Esophagus (tissue), 2 donors: Measurements from ENCODE around the gene AMACR. TPM values are rescaled to one million over a fixed set of nuclear protein-coding genes. Genes with fewer than 3 reads are reported as not detected.

ENCODE experiments used
- H3K27ac ChIP-seq, 2 donors: one replicate each; pipeline ENCODE4 v1.5.1; 2013; ENCODE audit warnings: low read depth in 2 of 2, mild to moderate bottlenecking in 2 of 2, inconsistent platforms in 1 of 2, low read length in 1 of 2, moderate library complexity in 1 of 2
- H3K27me3 ChIP-seq, 2 donors: one replicate each; pipeline ENCODE4 v1.6.1; 2013; ENCODE audit warnings: low read length in 2 of 2, control low read depth in 1 of 2, mild to moderate bottlenecking in 1 of 2; ENCODE audit not compliant: insufficient read depth in 2 of 2, control insufficient read depth in 1 of 2
- H3K36me3 ChIP-seq, 2 donors: one replicate each; pipeline ENCODE4 v1.6.1; 2013; ENCODE audit warnings: low read length in 1 of 2; ENCODE audit not compliant: control insufficient read depth in 2 of 2, insufficient read depth in 2 of 2
- H3K4me1 ChIP-seq, 2 donors: one replicate each; pipeline ENCODE4 v1.6.1; 2013; ENCODE audit warnings: low read length in 1 of 2; ENCODE audit not compliant: control insufficient read depth in 2 of 2, insufficient read depth in 2 of 2
- H3K4me3 ChIP-seq, 2 donors: one replicate each; pipeline ENCODE4 v1.5.1; 2013; ENCODE audit warnings: low read length in 2 of 2, mild to moderate bottlenecking in 2 of 2, low read depth in 1 of 2, moderate library complexity in 1 of 2
- H3K9me3 ChIP-seq, 2 donors: one replicate each; pipeline ENCODE4 v1.6.1; 2013; ENCODE audit warnings: mild to moderate bottlenecking in 2 of 2, low read depth in 1 of 2, low read length in 1 of 2, moderate library complexity in 1 of 2; ENCODE audit not compliant: control insufficient read depth in 2 of 2, insufficient read depth in 1 of 2
- WGBS, 2 donors: extraction: QIAGEN DNeasy Blood & Tissue Kit; methylation state at CpG; one replicate each; pipeline ENCODE4 v1.1.7; 2013; 5-methylcytosine and 5-hydroxymethylcytosine counted together
- polyA plus RNA-seq, 2 donors: library from polyadenylated mRNA; stranded (reverse); fragments of 200-250 nt; gene quantifications; one replicate each; pipeline ENCODE4 v1.2.3, GENCODE V29; 2013
- donor health status: healthy with polysubstance abuse.
- donor health status: Bipolar disorder and iron deficiency.

The AMACR gene
- polyA plus RNA-seq, 2 donors = 14.4 to 19.9 TPM

GRCh38 chr5:33984178-33984577, 23.7 kb downstream of the AMACR start:
- H3K27me3 ChIP-seq = no peaks in the 10 kb centered on the region
- peaks cover 5 to 10% of the 10 kb centered on the region in 2 donors for H3K36me3 ChIP-seq
- H3K9me3 ChIP-seq = no peaks in the 10 kb centered on the region
- H3K4me3 ChIP-seq = no peak overlapping the region
- 96 to 97% methylated on average over 15 of the region's 15 CpGs for WGBS, 2 donors
- H3K27ac ChIP-seq = no peak overlapping the region
- peaks cover 0 to 4% of the 10 kb centered on the region in 2 donors for H3K4me1 ChIP-seq

DNA sequence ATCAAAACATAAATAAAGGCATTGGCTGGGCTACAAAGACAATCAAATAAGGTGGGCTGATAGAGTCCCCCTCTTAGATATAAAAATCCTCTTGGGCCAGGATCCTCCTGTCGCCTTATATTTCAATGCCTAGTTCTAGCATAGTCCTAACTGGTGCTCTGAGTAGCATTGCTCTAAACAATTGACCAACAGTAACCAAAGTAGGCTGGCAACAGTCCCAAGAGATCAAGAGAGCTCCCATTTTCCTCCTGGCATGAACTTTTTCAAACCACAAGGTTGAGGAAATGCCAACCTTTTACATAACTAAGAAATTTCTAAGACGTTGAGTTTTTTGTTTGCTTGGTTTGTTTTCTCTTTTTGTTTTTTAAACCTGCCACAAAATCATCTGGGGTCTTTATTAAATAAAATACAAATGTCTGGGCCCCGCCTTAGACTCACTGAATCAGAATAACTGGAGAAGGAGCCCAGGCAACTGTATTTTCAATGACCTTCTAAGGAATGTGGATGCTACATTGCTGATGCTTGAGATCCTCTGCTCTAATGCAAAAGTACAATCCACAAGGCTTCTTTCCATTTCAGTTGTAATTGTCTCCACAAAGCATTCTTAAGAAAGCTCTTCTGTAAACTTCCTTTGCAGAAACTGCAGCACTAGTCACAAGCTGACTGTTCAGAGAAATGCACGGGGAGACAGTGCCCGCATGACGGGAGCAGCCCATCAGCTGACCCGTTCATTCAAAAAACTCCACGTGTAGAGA, 26.3 kb downstream of the AMACR start:
- Histone ChIP-seq H3K9me3 (no peaks in the 10 kb centered on the region), H3K27me3 (no peaks in the 10 kb centered on the region), H3K36me3 (peaks cover 0 to under 1% of the 10 kb centered on the region in 2 donors), H3K27ac (no peak overlapping the region), H3K4me1 (peaks cover 0 to 4% of the 10 kb centered on the region in 2 donors), H3K4me3 (no peak overlapping the region)
- 54 to 72% methylated on average over 8 of the region's 8 CpGs for WGBS, 2 donors

DNA sequence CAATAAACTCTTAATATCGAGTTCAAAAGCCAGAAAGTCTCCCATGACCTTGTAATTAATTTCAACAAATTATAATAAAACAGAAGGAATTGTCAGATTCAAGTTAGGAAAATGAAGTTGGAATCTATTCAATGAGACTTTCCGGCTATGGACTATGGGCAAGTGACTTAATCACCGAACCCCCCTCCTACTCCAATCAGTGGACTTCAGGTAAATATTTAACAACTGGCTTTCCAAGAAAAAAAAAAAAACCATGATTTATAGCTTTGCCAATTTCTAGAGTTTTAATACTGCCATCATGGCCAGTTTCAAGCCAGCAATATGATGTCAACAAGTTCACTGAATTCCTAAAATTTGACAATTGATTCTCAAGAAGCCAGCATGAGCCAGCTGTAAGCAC, 27.8 kb downstream of the AMACR start:
- Histone ChIP-seq H3K4me3 (no peak overlapping the region), H3K27me3 (no peaks in the 10 kb centered on the region), H3K4me1 (peaks cover 0 to 4% of the 10 kb centered on the region in 2 donors), H3K36me3 (no peaks in the 10 kb centered on the region), H3K27ac (no peak overlapping the region), H3K9me3 (no peaks in the 10 kb centered on the region)
- 85 to 92% methylated on average over 3 of the region's 3 CpGs for WGBS, 2 donors

- 92 to 95% methylated on average over 1 of the region's 1 CpG for WGBS, 2 donors
- H3K27ac ChIP-seq = no peak overlapping the region
- H3K27me3 ChIP-seq = no peaks in the 10 kb centered on the region
- H3K36me3 ChIP-seq = no peaks in the 10 kb centered on the region
- peaks cover 0 to 4% of the 10 kb centered on the region in 2 donors for H3K4me1 ChIP-seq
- H3K4me3 ChIP-seq = no peak overlapping the region
- no peaks in the 10 kb centered on the region for H3K9me3 ChIP-seq
These were observed 29.5 kb downstream of the AMACR start for GRCh38 chr5:33978306-33978705.

- Histone ChIP-seq H3K4me3 (no peak overlapping the region), H3K36me3 (no peaks in the 10 kb centered on the region), H3K27ac (no peak overlapping the region), H3K27me3 (no peaks in the 10 kb centered on the region), H3K4me1 (peaks cover 0 to 4% of the 10 kb centered on the region in 2 donors), H3K9me3 (no peaks in the 10 kb centered on the region)
- WGBS, 2 donors = 54 to 72% methylated on average over 1 of the region's 1 CpG
These were observed 31.5 kb downstream of the AMACR start for GRCh38 chr5:33976307-33976706.

- Histone ChIP-seq H3K27me3 (no peaks in the 10 kb centered on the region), H3K4me1 (peaks cover 0 to 1% of the 10 kb centered on the region in 2 donors), H3K4me3 (no peak overlapping the region), H3K36me3 (no peaks in the 10 kb centered on the region), H3K27ac (no peak overlapping the region), H3K9me3 (no peaks in the 10 kb centered on the region)
- WGBS, 2 donors = 27 to 33% methylated on average over 5 of the region's 5 CpGs
These were observed 32.0 kb downstream of the AMACR start for GRCh38 chr5:33975852-33976251.

GRCh38 chr5:33973271-33973670, 34.6 kb downstream of the AMACR start:
- Histone ChIP-seq H3K4me3 (no peak overlapping the region), H3K27ac (no peak overlapping the region), H3K36me3 (no peaks in the 10 kb centered on the region), H3K9me3 (no peaks in the 10 kb centered on the region), H3K27me3 (no peaks in the 10 kb centered on the region), H3K4me1 (no peaks in the 10 kb centered on the region)
- WGBS, 2 donors = 57 to 62% methylated on average over 2 of the region's 2 CpGs

DNA sequence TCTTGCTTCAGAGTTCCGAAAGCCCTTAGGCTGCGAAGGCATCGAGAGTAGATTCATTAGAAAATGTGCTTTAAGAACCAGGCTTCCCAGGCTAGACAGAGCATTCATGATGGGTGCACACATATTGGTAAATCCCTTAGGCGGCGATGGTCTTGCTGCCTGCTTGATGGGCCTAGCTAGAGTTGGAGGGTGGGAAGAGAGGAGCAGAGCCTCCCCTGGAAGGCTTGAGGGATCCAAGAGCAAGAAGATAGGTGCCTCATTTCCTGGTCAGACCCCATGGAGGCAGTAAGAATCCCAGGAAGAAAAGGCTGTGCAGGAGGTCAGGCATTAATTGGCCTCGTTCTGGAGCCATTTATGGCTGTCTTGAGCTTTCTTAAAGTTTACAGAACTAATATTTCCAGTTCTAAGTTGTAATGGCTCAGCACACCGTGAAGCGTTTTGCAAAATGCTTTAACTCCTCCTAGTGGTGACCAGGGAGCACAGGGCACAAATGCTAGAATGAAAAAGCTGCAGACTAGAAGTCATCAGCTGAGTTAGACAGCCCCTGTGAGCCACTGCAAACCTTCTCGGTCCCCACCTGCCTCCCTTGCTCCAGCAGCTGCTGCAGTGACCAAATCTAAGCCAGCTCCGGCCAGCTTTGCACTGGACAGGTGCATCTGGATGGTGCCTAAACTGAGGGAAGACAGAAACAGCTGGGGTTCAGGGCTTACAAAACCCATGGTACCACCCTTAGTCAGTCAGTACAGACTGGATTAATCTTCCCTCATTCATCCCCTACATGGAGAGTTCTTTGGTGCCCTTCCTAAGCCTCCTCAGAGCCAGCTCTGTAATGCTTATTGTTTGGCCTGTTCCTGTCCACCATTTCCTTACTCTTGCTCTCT, 38.0 kb downstream of the AMACR start:
- Histone ChIP-seq H3K4me3 (no peak overlapping the region), H3K36me3 (no peaks in the 10 kb centered on the region), H3K4me1 (no peaks in the 10 kb centered on the region), H3K27ac (no peak overlapping the region), H3K9me3 (no peaks in the 10 kb centered on the region), H3K27me3 (no peaks in the 10 kb centered on the region)
- 48 to 50% methylated on average over 10 of the region's 10 CpGs for WGBS, 2 donors

DNA sequence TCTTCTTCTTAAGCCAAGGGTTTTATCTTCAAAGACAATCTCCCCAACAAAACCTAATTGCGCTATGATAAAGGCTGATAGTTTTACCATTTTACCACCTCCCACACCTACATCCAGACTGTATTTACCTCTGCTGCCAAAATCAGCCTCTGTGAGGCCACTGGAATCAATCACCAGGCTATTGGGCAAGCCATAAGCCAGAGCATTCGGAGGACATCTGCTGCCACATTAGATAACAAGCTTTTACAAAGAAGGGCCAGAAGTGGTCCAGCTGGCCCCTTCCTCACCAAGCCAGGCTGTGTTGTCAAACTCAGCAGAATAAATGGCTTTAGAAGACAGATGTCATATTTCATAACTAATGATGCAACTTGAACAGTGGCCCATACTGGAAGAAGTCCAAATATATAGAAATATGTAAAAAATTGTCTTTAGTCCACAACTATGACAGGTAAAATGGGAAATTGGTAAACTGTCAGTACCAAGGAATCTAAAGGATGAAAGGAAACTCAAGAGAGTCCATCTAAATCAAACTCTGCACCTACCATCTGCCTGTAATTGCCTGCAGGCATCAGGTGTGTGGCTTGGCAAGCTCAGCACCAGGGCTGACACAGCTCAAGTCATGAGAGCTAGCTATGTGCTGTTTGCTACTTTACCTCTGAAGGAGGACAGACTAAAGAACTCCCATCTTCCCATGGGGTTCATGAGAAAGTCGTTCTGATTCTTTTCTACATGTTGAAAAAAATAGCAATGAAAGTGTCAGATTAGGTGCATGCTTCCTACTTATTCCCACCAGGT, 39.4 kb downstream of the AMACR start:
- H3K4me3 ChIP-seq = no peak overlapping the region
- H3K36me3 ChIP-seq = no peaks in the 10 kb centered on the region
- H3K27me3 ChIP-seq = no peaks in the 10 kb centered on the region
- no peak overlapping the region for H3K27ac ChIP-seq
- no peaks in the 10 kb centered on the region for H3K4me1 ChIP-seq
- 56 to 67% methylated on average over 3 of the region's 3 CpGs for WGBS, 2 donors
- no peaks in the 10 kb centered on the region for H3K9me3 ChIP-seq
